ENCODE results near the gene RIC8B.

The RIC8B gene

DNA sequence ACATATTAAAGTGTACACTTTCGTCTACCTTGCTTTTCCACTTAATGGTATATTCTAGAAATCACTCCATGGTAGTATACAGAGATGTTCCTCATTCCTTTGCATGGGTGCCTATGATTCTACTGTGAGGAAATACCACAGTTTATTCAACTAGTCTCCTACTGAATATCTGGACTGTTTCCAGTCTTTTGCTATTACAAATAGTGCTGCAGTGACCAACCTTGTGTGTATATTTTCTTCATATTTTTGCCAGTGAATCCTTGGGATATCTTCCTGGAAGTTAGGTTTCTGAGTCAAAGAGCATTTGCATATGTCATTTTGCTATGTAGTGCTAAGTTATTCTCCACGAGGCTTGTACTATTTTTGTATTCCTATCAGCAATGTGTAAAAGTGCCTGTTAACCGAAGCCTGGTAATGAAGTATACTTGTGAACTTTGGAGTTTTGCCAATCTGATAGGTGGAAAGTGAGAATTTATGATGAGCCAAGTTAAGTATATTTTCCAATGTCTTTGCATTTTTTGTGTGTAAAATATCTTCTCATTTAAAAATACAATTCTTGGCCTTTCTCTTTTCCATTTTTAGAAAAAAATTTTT, 149.9 kb downstream of the RIC8B start:
- Histone ChIP-seq H3K4me2 (ENCODE audit: low read depth, low read length, poor library complexity, severe bottlenecking) (no peak overlapping the region), H3K27me3 (ENCODE audit: insufficient read depth, low read length, poor library complexity, severe bottlenecking) (no peaks in the 10 kb centered on the region), H3K4me3 (ENCODE audit: low read length, poor library complexity, severe bottlenecking) (no peak overlapping the region), H3K9me3 (ENCODE audit: insufficient read depth, low read depth, low read length) (no peaks in the 10 kb centered on the region), H3K36me3 (ENCODE audit: insufficient read depth, low read length) (no peaks in the 10 kb centered on the region), H4K20me1 (ENCODE audit: insufficient read depth, low read length, poor library complexity, severe bottlenecking) (no peaks in the 10 kb centered on the region), H3F3A (ENCODE audit: low read depth) (no peaks in the 10 kb centered on the region), H3K79me2 (ENCODE audit: insufficient read depth, low read length) (no peaks in the 10 kb centered on the region), H3K9me2 (replicated peaks; ENCODE audit: low read depth, low read length) (no peaks in the 10 kb centered on the region), H3K4me1 (ENCODE audit: insufficient read depth, low read length, poor library complexity, severe bottlenecking) (no peaks in the 10 kb centered on the region), H2AFZ (ENCODE audit: low read length) (no peak overlapping the region), H3K9ac (ENCODE audit: low read depth, low read length, poor library complexity, severe bottlenecking) (no peak overlapping the region)
- TF ChIP-seq EZH2phosphoT487 (IDR thresholded peaks at IDR 0.05; ENCODE audit: borderline replicate concordance) = no peak
- TF ChIP-seq, protein P1, sequence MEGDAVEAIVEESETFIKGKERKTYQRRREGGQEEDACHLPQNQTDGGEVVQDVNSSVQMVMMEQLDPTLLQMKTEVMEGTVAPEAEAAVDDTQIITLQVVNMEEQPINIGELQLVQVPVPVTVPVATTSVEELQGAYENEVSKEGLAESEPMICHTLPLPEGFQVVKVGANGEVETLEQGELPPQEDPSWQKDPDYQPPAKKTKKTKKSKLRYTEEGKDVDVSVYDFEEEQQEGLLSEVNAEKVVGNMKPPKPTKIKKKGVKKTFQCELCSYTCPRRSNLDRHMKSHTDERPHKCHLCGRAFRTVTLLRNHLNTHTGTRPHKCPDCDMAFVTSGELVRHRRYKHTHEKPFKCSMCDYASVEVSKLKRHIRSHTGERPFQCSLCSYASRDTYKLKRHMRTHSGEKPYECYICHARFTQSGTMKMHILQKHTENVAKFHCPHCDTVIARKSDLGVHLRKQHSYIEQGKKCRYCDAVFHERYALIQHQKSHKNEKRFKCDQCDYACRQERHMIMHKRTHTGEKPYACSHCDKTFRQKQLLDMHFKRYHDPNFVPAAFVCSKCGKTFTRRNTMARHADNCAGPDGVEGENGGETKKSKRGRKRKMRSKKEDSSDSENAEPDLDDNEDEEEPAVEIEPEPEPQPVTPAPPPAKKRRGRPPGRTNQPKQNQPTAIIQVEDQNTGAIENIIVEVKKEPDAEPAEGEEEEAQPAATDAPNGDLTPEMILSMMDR (conservative IDR thresholded peaks at IDR 0.05; ENCODE audit: low read length) = no peak

DNA sequence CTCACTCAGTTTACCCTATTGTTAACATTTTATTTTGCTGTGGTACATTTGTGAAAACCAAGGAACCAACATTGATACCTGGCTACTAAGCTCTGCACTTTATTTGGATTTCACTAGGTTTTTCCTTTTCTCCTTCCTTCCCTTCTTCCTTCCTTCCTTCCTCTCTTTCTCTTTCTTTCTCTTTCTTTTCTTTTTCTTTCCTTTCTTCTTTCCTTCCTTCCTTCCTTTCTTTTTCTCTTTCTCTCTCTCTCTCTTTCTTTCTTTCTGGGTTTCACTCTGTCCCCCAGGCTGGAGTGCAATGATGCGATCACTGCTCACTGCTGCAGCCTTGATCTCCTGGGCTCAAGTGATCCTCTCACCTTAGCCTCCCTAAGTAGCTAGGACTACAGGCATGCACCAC, 152.2 kb downstream of the RIC8B start:
- no peaks in the 10 kb centered on the region for H3K9me2 ChIP-seq (replicated peaks; ENCODE audit: low read depth, low read length)
- no peaks in the 10 kb centered on the region for H3F3A ChIP-seq (ENCODE audit: low read depth)

DNA sequence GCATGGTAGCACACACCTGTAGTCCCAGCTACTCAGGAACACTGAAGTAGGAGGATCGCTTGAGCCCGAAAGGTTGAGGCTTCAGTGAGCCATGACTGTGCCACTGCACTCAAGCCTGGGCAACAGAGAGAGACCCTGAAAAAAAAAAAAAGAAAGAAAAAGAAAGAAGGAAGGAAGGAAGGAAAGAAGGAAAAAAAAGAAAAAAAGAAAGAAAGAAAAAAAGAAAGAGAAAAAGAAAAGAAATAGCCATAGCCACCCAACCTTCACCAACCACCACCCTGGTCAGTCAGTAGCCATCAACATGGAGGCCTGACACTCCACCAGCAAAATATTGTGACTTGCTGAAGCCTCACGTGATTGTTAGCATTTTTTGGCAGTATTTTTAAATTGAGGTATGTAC, 159.8 kb downstream of the RIC8B start:
- no peaks in the 10 kb centered on the region for H3K27me3 ChIP-seq (ENCODE audit: insufficient read depth, low read length, poor library complexity, severe bottlenecking)
- H3K4me2 ChIP-seq (ENCODE audit: low read depth, low read length, poor library complexity, severe bottlenecking) = no peak overlapping the region
- no peak overlapping the region for H3K9ac ChIP-seq (ENCODE audit: low read depth, low read length, poor library complexity, severe bottlenecking)
- H3F3A ChIP-seq (ENCODE audit: low read depth) = no peaks in the 10 kb centered on the region
- no peaks in the 10 kb centered on the region for H3K36me3 ChIP-seq (ENCODE audit: insufficient read depth, low read length)
- TF ChIP-seq, protein P1 (conservative IDR thresholded peaks at IDR 0.05; ENCODE audit: low read length) = no peak
- no peak for TF ChIP-seq EZH2phosphoT487 (IDR thresholded peaks at IDR 0.05; ENCODE audit: borderline replicate concordance)
- no peaks in the 10 kb centered on the region for H3K9me2 ChIP-seq (replicated peaks; ENCODE audit: low read depth, low read length)
- no peaks in the 10 kb centered on the region for H3K9me3 ChIP-seq (ENCODE audit: insufficient read depth, low read depth, low read length)
- no peaks in the 10 kb centered on the region for H3K4me1 ChIP-seq (ENCODE audit: insufficient read depth, low read length, poor library complexity, severe bottlenecking)
- no peak overlapping the region for H2AFZ ChIP-seq (ENCODE audit: low read length)
- H3K4me3 ChIP-seq (ENCODE audit: low read length, poor library complexity, severe bottlenecking) = no peak overlapping the region
- no peaks in the 10 kb centered on the region for H4K20me1 ChIP-seq (ENCODE audit: insufficient read depth, low read length, poor library complexity, severe bottlenecking)
- H3K79me2 ChIP-seq (ENCODE audit: insufficient read depth, low read length) = no peaks in the 10 kb centered on the region

More for the DNA sequence above, 152.2 kb downstream of the RIC8B start:
- Histone ChIP-seq H3K27me3 (ENCODE audit: insufficient read depth, low read length, poor library complexity, severe bottlenecking) (no peaks in the 10 kb centered on the region), H3K36me3 (ENCODE audit: insufficient read depth, low read length) (no peaks in the 10 kb centered on the region), H3K4me1 (ENCODE audit: insufficient read depth, low read length, poor library complexity, severe bottlenecking) (no peaks in the 10 kb centered on the region), H3K9me3 (ENCODE audit: insufficient read depth, low read depth, low read length) (no peaks in the 10 kb centered on the region), H3K4me2 (ENCODE audit: low read depth, low read length, poor library complexity, severe bottlenecking) (no peak overlapping the region), H2AFZ (ENCODE audit: low read length) (no peak overlapping the region), H3K9ac (ENCODE audit: low read depth, low read length, poor library complexity, severe bottlenecking) (no peak overlapping the region), H3K79me2 (ENCODE audit: insufficient read depth, low read length) (no peaks in the 10 kb centered on the region), H4K20me1 (ENCODE audit: insufficient read depth, low read length, poor library complexity, severe bottlenecking) (no peaks in the 10 kb centered on the region), H3K4me3 (ENCODE audit: low read length, poor library complexity, severe bottlenecking) (no peak overlapping the region)
- no peak for TF ChIP-seq EZH2phosphoT487 (IDR thresholded peaks at IDR 0.05; ENCODE audit: borderline replicate concordance)
- TF ChIP-seq, protein P1 (conservative IDR thresholded peaks at IDR 0.05; ENCODE audit: low read length) = no peak
